Measurements from ENCODE around the gene SLC1A2.

- TF ChIP-seq CTCF (IDR thresholded peaks at IDR 0.05; ENCODE audit: insufficient read depth, low read depth, low read length) (no peak), EZH2 (IDR thresholded peaks at IDR 0.05; ENCODE audit: insufficient read depth, low read length) (no peak)
These were observed 102.1 kb downstream of the SLC1A2 start for GRCh38 chr11:35317253-35317652.
